ENCODE data around the gene FAP.

- TF ChIP-seq CTCF (IDR thresholded peaks at IDR 0.05; ENCODE audit: poor library complexity) (no peak), EZH2phosphoT487 (IDR thresholded peaks at IDR 0.05; ENCODE audit: low read depth, severe bottlenecking, unreplicated experiment) (no peak)
Observed at GRCh38 chr2:162143969-162144368, 99.3 kb downstream of the FAP start.

All from hepatocyte (in vitro differentiated cells).